Stimulated activated CD4-positive, alpha-beta T cell treated with anti-CD3 and anti-CD28 coated beads, Interleukin-4, amount 100 ng/mL, for 48 hours (primary cell): ENCODE measurements around the gene IGF2R.
"Not testable (repeated sequence)": the region's sequence is repeated elsewhere in the genome, so short reads cannot be mapped to it uniquely, and the experiment has no call there.

Experiments
- DNase-seq, 2 donors: peaks; one replicate each; pipeline ENCODE4 v3.0.0-alpha.2; 2020; ENCODE audit warnings: low read depth in 2 of 2

Gene IGF2R

GRCh38 chr6:159951772-159952171, 17.1 kb upstream of the IGF2R start:
- DNase-seq = no peak

- DNase-seq = no peak
Measured at GRCh38 chr6:159952289-159953005, 16.4 kb upstream of the IGF2R start.

GRCh38 chr6:159953091-159953601, 15.7 kb upstream of the IGF2R start:
- no peak for DNase-seq

- DNase-seq = no peak
Measured at GRCh38 chr6:159955945-159956361, 12.9 kb upstream of the IGF2R start.

GRCh38 chr6:159957071-159957673, 11.7 kb upstream of the IGF2R start:
- DNase-seq = no peak

GRCh38 chr6:159959165-159959975, 9.5 kb upstream of the IGF2R start:
- no peak for DNase-seq

GRCh38 chr6:159959976-159960384, 8.9 kb upstream of the IGF2R start:
- DNase-seq = no peak

- DNase-seq = no peak
Measured at GRCh38 chr6:159960485-159960884, 8.4 kb upstream of the IGF2R start.

GRCh38 chr6:159961528-159961927, 7.4 kb upstream of the IGF2R start:
- DNase-seq = no peak

- no peak for DNase-seq
Measured at GRCh38 chr6:159963111-159963510, 5.8 kb upstream of the IGF2R start.

GRCh38 chr6:159964046-159964445, 4.8 kb upstream of the IGF2R start:
- no peak for DNase-seq

- DNase-seq = no peak
Measured at GRCh38 chr6:159966339-159966738, 2.5 kb upstream of the IGF2R start.

GRCh38 chr6:159966981-159967380, 1.9 kb upstream of the IGF2R start:
- DNase-seq = no peak

- DNase-seq = not testable (repeated sequence)
Measured at GRCh38 chr6:159967621-159968020, 1.3 kb upstream of the IGF2R start.

- peak in 1 of 2 donors; percentile 18 for DNase-seq
Measured at GRCh38 chr6:159969204-159969912, 476 bp downstream of the IGF2R start.

- no peak for DNase-seq
Measured at GRCh38 chr6:159969921-159970320, 1.0 kb downstream of the IGF2R start.

GRCh38 chr6:159970659-159971063, 1.8 kb downstream of the IGF2R start:
- DNase-seq = no peak

- no peak for DNase-seq
Measured at GRCh38 chr6:159971341-159972178, 2.7 kb downstream of the IGF2R start.

- no peak for DNase-seq
Measured at GRCh38 chr6:159972506-159973268, 3.8 kb downstream of the IGF2R start.

- DNase-seq = no peak
Measured at GRCh38 chr6:159973406-159973805, 4.5 kb downstream of the IGF2R start.
